HCT116 (cell line): ENCODE measurements around the gene FGFR3. TPM values are rescaled to one million over a fixed set of nuclear protein-coding genes. Genes with fewer than 3 reads are reported as not detected.

Source experiments
- ATAC-seq: fragments of 200-7000 bp; cut with Tn5 transposase; 2 replicates; pipeline ENCODE4 v1.9.1; 2020; ENCODE audit warnings: mild to moderate bottlenecking, moderate library complexity
- BruUV-seq: library from RNA; stranded (reverse); fragments of 400-500 nt; replicated peaks from 2 replicates; lab custom pipeline; 2021; lab: Mats Ljungman, UMichigan
- CTCF ChIA-PET: fragments of 300-600 bp; sonication (Branson Sonifier 250); formaldehyde crosslinking; loops from one replicate; lab custom pipeline; 2021; ENCODE audit warnings: antibody characterized with exemption; lab: Charles Lee
- POLR2A ChIA-PET: fragments of 300-600, 350-600 bp; sonication (Branson Sonifier 250); formaldehyde crosslinking; loops from one replicate; lab custom pipeline; 2021; ENCODE audit warnings: antibody characterized with exemption; lab: Charles Lee
- RAD21 ChIA-PET, 2 experiments: fragments of 300-600 bp; sonication (Branson Sonifier 250); formaldehyde crosslinking; loops; one replicate each; lab custom pipeline; 2023; ENCODE audit warnings: low total read pairs in 2 of 2; ENCODE audit not compliant: uncharacterized antibody in 2 of 2, unreplicated experiment in 2 of 2, low non-redundant PET in 1 of 2; lab: Charles Lee
- DNase-seq: peaks from one replicate; pipeline ENCODE4 v3.0.0-alpha.2; 2010; ENCODE audit warnings: low read depth, low spot score
- H2AFZ ChIP-seq: fragments of 200-600 bp; shearing (Covaris generic), sonication (generic); 2 replicates; pipeline ENCODE4 v1.6.1; 2017; ENCODE audit warnings: low read depth, mixed run types, mixed read lengths, antibody characterized with exemption, low read length; ENCODE audit not compliant: poor library complexity, severe bottlenecking
- H3K27ac ChIP-seq: 2 replicates; pipeline ENCODE4 v1.5.1; 2012; ENCODE audit warnings: low read depth, low read length
- H3K27me3 ChIP-seq: fragments of 200-600 bp; sonication (generic); 2 replicates; pipeline ENCODE4 v1.6.1; 2016; ENCODE audit warnings: mixed run types, low read length, mixed read lengths; ENCODE audit not compliant: insufficient read depth
- H3K36me3 ChIP-seq, 2 experiments: fragments of 200-500 bp in 1 of 2; fragments of 200-600 bp in 1 of 2; sonication (Bioruptor generic) in 1 of 2; sonication (generic) in 1 of 2; 2 replicates each; pipeline versions ENCODE4 v1.5.1 to v1.6.1; 2014 to 2016; ENCODE audit warnings: low read length in 2 of 2, inconsistent platforms in 1 of 2, mixed read lengths in 1 of 2, mixed run types in 1 of 2; ENCODE audit not compliant: insufficient read depth in 2 of 2, control insufficient read depth in 1 of 2
- H3K4me1 ChIP-seq, 2 experiments: fragments of 200-600 bp in 1 of 2; sonication (generic) in 1 of 2; 2 replicates each; pipeline versions ENCODE4 v1.5.1 to v1.6.1; 2012 to 2017; ENCODE audit warnings: low read length in 2 of 2, inconsistent platforms in 1 of 2, mild to moderate bottlenecking in 1 of 2, mixed read lengths in 1 of 2, mixed run types in 1 of 2, moderate library complexity in 1 of 2; ENCODE audit not compliant: insufficient read depth in 2 of 2, control insufficient read depth in 1 of 2
- H3K4me2 ChIP-seq: fragments of 200-600 bp; sonication (generic); 2 replicates; pipeline ENCODE4 v1.6.1; 2017; ENCODE audit warnings: mixed run types, low read length, mixed read lengths
- H3K4me3 ChIP-seq, 2 experiments: fragments of 200-600 bp in 1 of 2; sonication (generic) in 1 of 2; replicated peaks in 1 of 2; 2 replicates each; pipeline ENCODE4 v1.5.1; 2011 to 2016; ENCODE audit warnings: low read length in 2 of 2, control low read depth in 1 of 2, low read depth in 1 of 2, mild to moderate bottlenecking in 1 of 2, mixed read lengths in 1 of 2, mixed run types in 1 of 2
- H3K79me2 ChIP-seq: fragments of 200-600 bp; sonication (generic); 2 replicates; pipeline ENCODE4 v1.6.1; 2017; ENCODE audit warnings: mild to moderate bottlenecking, mixed run types, low read length, moderate library complexity, mixed read lengths; ENCODE audit not compliant: insufficient read depth
- H3K9ac ChIP-seq: fragments of 200-600 bp; sonication (generic); 2 replicates; pipeline ENCODE4 v1.6.1; 2016; ENCODE audit warnings: low read length, mixed read lengths
- H3K9me2 ChIP-seq: fragments of 200-600 bp; sonication (generic), shearing (Covaris generic); 2 replicates; pipeline ENCODE4 v1.6.1; 2017; ENCODE audit warnings: mixed run types, mild to moderate bottlenecking, moderate library complexity; ENCODE audit not compliant: insufficient read depth
- H3K9me3 ChIP-seq, 2 experiments: fragments of 200-500 bp in 1 of 2; fragments of 200-600 bp in 1 of 2; sonication (Bioruptor generic) in 1 of 2; sonication (generic) in 1 of 2; 2 replicates each; pipeline ENCODE4 v1.6.1; 2014 to 2017; ENCODE audit warnings: low read length in 2 of 2, mixed read lengths in 2 of 2, inconsistent platforms in 1 of 2, low read depth in 1 of 2, mild to moderate bottlenecking in 1 of 2, mixed run types in 1 of 2, moderate library complexity in 1 of 2; ENCODE audit not compliant: control insufficient read depth in 1 of 2, insufficient read depth in 1 of 2
- H4K20me1 ChIP-seq: fragments of 200-600 bp; sonication (generic), shearing (Covaris generic); 2 replicates; pipeline ENCODE4 v1.6.1; 2017; ENCODE audit warnings: mixed run types, mild to moderate bottlenecking, moderate library complexity; ENCODE audit not compliant: insufficient read depth
- CBX3 ChIP-seq: IDR thresholded peaks from 2 replicates; pipeline ENCODE4 v1.6.1; 2012; ENCODE audit warnings: low read depth
- CEBPB ChIP-seq: IDR thresholded peaks from 2 replicates; pipeline ENCODE4 v1.6.1; 2012; ENCODE audit warnings: low read depth
- EGR1 ChIP-seq: IDR thresholded peaks from 2 replicates; pipeline ENCODE4 v1.6.1; 2012; ENCODE audit warnings: low read depth
- EZH2 ChIP-seq: fragments of 200-600 bp; sonication (generic); IDR thresholded peaks from 2 replicates; pipeline ENCODE4 v1.6.1; 2017; ENCODE audit warnings: antibody characterized with exemption, mixed run types
- EZH2phosphoT487 ChIP-seq: fragments of 200-600 bp; IDR thresholded peaks from 2 replicates; pipeline ENCODE4 v1.6.1; 2018; ENCODE audit warnings: antibody characterized with exemption, borderline replicate concordance
- FOSL1 ChIP-seq: IDR thresholded peaks from 2 replicates; pipeline ENCODE4 v1.6.1; 2012; ENCODE audit warnings: low read depth
- JUND ChIP-seq: IDR thresholded peaks from 2 replicates; pipeline ENCODE4 v1.6.1; 2012
- POLR2AphosphoS5 ChIP-seq: IDR thresholded peaks from 2 replicates; pipeline ENCODE4 v1.6.1; 2011; ENCODE audit warnings: mild to moderate bottlenecking, low read depth, low read length, moderate library complexity
- RAD21 ChIP-seq: IDR thresholded peaks from 2 replicates; pipeline ENCODE4 v1.6.1; 2012; ENCODE audit warnings: low read depth, mild to moderate bottlenecking
- REST ChIP-seq: IDR thresholded peaks from 2 replicates; pipeline ENCODE4 v1.6.1; 2012; ENCODE audit warnings: low read depth
- SIN3A ChIP-seq: IDR thresholded peaks from 2 replicates; pipeline ENCODE4 v1.6.1; 2012; ENCODE audit warnings: low read depth
- SP1 ChIP-seq: IDR thresholded peaks from 2 replicates; pipeline ENCODE4 v1.6.1; 2012; ENCODE audit warnings: low read depth
- SRF ChIP-seq: IDR thresholded peaks from 2 replicates; pipeline ENCODE4 v1.6.1; 2012; ENCODE audit warnings: low read depth
- TCF7L2 ChIP-seq: IDR thresholded peaks from 2 replicates; pipeline ENCODE4 v1.7.0; 2011; ENCODE audit warnings: borderline replicate concordance, inconsistent platforms; ENCODE audit not compliant: insufficient read depth, insufficient read length; ENCODE audit errors: extremely low read depth
- YY1 ChIP-seq: IDR thresholded peaks from 2 replicates; pipeline ENCODE4 v1.6.1; 2011; ENCODE audit warnings: low read length, low read depth, moderate library complexity, mild to moderate bottlenecking; ENCODE audit not compliant: insufficient replicate concordance; ENCODE audit errors: extremely low read depth
- ZFX ChIP-seq: fragments of 450-650 bp; IDR thresholded peaks from 2 replicates; pipeline ENCODE4 v1.6.1; 2017
- intact Hi-C: fragments of 100-400 bp; cut with micrococcal nuclease; formaldehyde crosslinking; loops from 2 replicates; pipeline ENCODE4 v1.10.0; 2022
- total RNA-seq: library from RNA; stranded (reverse); gene quantifications from one replicate; pipeline ENCODE4 v1.2.1, GENCODE V29; 2021; ENCODE audit not compliant: unreplicated experiment
- TF ChIP-seq, protein P1 (sequence below): IDR thresholded peaks from 2 replicates; pipeline ENCODE4 v1.6.1; 2011; ENCODE audit warnings: mild to moderate bottlenecking, low read length, moderate library complexity; ENCODE audit not compliant: insufficient replicate concordance; ENCODE audit errors: extremely low read depth
- TF ChIP-seq, protein P2 (sequence below), 3 experiments: fragments of 200-600 bp in 1 of 3; sonication (generic) in 1 of 3; IDR thresholded peaks in 2 of 3; conservative IDR thresholded peaks in 1 of 3; 2 replicates each; pipeline ENCODE4 v1.5.1; 2012 to 2017; ENCODE audit warnings: low read depth in 2 of 3, low read length in 2 of 3, antibody characterized with exemption in 1 of 3, borderline replicate concordance in 1 of 3, control low read depth in 1 of 3, mild to moderate bottlenecking in 1 of 3, mixed read lengths in 1 of 3, mixed run types in 1 of 3, moderate library complexity in 1 of 3; ENCODE audit not compliant: insufficient read depth in 1 of 3

Gene FGFR3
- total RNA-seq, 1 experiment from 2014 or later = 31.7 TPM

- ChIA-PET CTCF (interaction anchor here (1.0 kb wide), 1 partner anchor 85 kb away, joined by 3 read pairs; the partner anchor contains the start of genes TACC3 and TMEM129), RAD21 (no interaction called here), POLR2A (no interaction called here)
- Histone ChIP-seq H3K9ac (no peak overlapping the region), H3K4me2 (no peak overlapping the region), H2AFZ (no peak overlapping the region), H3K9me2 (no peaks in the 10 kb centered on the region), H3K27me3 (no peaks in the 10 kb centered on the region), H4K20me1 (no peaks in the 10 kb centered on the region), H3K4me1 (peaks cover 0 to 5% of the 10 kb centered on the region in 2 experiments; a peak in 1 of 4 replicates), H3K9me3 (no peaks in the 10 kb centered on the region)
- intact Hi-C loops = no loop called here
- DNase-seq (no peak), ATAC-seq (no peak)
- no peak for TF ChIP-seq EZH2
- TF ChIP-seq, protein P1, sequence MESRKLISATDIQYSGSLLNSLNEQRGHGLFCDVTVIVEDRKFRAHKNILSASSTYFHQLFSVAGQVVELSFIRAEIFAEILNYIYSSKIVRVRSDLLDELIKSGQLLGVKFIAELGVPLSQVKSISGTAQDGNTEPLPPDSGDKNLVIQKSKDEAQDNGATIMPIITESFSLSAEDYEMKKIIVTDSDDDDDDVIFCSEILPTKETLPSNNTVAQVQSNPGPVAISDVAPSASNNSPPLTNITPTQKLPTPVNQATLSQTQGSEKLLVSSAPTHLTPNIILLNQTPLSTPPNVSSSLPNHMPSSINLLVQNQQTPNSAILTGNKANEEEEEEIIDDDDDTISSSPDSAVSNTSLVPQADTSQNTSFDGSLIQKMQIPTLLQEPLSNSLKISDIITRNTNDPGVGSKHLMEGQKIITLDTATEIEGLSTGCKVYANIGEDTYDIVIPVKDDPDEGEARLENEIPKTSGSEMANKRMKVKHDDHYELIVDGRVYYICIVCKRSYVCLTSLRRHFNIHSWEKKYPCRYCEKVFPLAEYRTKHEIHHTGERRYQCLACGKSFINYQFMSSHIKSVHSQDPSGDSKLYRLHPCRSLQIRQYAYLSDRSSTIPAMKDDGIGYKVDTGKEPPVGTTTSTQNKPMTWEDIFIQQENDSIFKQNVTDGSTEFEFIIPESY = no peak
- TF ChIP-seq CBX3 = no peak
- TF ChIP-seq RAD21 = no peak
- no peak for TF ChIP-seq FOSL1
- TF ChIP-seq CEBPB = no peak
- no peak for TF ChIP-seq JUND
- TF ChIP-seq REST = no peak
- TF ChIP-seq, protein P2, sequence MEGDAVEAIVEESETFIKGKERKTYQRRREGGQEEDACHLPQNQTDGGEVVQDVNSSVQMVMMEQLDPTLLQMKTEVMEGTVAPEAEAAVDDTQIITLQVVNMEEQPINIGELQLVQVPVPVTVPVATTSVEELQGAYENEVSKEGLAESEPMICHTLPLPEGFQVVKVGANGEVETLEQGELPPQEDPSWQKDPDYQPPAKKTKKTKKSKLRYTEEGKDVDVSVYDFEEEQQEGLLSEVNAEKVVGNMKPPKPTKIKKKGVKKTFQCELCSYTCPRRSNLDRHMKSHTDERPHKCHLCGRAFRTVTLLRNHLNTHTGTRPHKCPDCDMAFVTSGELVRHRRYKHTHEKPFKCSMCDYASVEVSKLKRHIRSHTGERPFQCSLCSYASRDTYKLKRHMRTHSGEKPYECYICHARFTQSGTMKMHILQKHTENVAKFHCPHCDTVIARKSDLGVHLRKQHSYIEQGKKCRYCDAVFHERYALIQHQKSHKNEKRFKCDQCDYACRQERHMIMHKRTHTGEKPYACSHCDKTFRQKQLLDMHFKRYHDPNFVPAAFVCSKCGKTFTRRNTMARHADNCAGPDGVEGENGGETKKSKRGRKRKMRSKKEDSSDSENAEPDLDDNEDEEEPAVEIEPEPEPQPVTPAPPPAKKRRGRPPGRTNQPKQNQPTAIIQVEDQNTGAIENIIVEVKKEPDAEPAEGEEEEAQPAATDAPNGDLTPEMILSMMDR (IDR thresholded peaks at IDR 0.05 in 2 of 3, conservative IDR thresholded peaks at IDR 0.05 in 1 of 3; ENCODE audit: borderline replicate concordance in 1 of 3, insufficient read depth in 1 of 3, low read depth in 2 of 3, low read length in 2 of 3) = no peak
- TF ChIP-seq TCF7L2 = no peak
- no peak for TF ChIP-seq SIN3A
- no peak for TF ChIP-seq EGR1
- no peak for TF ChIP-seq ZFX
- TF ChIP-seq EZH2phosphoT487 = no peak
- no peak for TF ChIP-seq POLR2AphosphoS5
- no peak for TF ChIP-seq YY1
- TF ChIP-seq SRF = no peak
- TF ChIP-seq SP1 = no peak
- TF ChIP-seq, all 23 proteins: peak for 0
- H3K79me2 ChIP-seq = no peaks in the 10 kb centered on the region
- no TSS peak for BruUV-seq
- no peak overlapping the region for H3K4me3 ChIP-seq
- no peaks in the 10 kb centered on the region; a peak in 1 of 4 replicates for H3K36me3 ChIP-seq
- no peak overlapping the region for H3K27ac ChIP-seq
Measured at GRCh38 chr4:1806223-1806564, 13.1 kb downstream of the FGFR3 start.
